Stimulated activated naive CD8-positive, alpha-beta T cell treated with anti-CD3 and anti-CD28 coated beads, Interleukin-15, amount 100 ng/mL, for 72 hours (primary cell): ENCODE results near the gene RFFL.

Experiments used
- ATAC-seq: fragments of 150-1000 bp; cut with Tn5 transposase; 2 replicates; pipeline ENCODE4 v1.10.0; 2021; ENCODE audit warnings: mild to moderate bottlenecking, moderate library complexity
- DNase-seq, 2 donors: peaks; one replicate each; pipeline ENCODE4 v3.0.0; 2021 to 2022
- H3K27ac Mint-ChIP-seq, 2 donors: one replicate each; pipeline ENCODE4 v1.8.0; 2022; ENCODE audit warnings: mild to moderate bottlenecking in 2 of 2, mixed read lengths in 2 of 2, moderate library complexity in 2 of 2
- H3K27me3 Mint-ChIP-seq: one replicate; pipeline ENCODE4 v1.8.0; 2022; ENCODE audit warnings: mixed read lengths
- H3K4me1 Mint-ChIP-seq: one replicate; pipeline ENCODE4 v1.8.0; 2022; ENCODE audit warnings: mild to moderate bottlenecking, mixed read lengths
- H3K4me3 Mint-ChIP-seq, 2 donors: one replicate each; pipeline ENCODE4 v1.8.0; 2022; ENCODE audit warnings: mild to moderate bottlenecking in 2 of 2, mixed read lengths in 2 of 2, moderate library complexity in 1 of 2
- H3K9me3 Mint-ChIP-seq, 2 donors: one replicate each; pipeline ENCODE4 v1.8.0; 2022; ENCODE audit warnings: mixed read lengths in 2 of 2

Gene RFFL

DNA sequence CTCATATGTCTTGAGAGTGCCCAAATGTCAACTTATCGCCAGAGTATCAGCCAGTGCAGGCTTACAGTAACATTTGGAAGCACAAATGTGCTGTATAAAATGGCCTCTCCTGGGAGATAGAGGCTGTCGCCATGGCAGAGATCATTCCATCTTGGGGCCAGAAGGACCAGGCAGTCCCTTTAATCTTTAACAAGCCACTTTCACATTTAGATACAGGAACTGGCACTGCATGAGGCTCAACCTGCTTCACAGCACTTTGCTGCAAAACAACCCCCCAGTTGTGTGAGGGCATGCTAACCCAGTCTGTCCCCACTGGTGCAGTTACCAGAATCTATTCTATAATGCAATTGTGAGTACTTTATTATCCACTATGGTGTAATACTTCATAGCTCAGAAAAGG lies 4.7 kb upstream of the RFFL start:
- no peak for DNase-seq
- Mint-ChIP-seq H3K27me3 (no peaks in the 10 kb centered on the region), H3K4me1 (peaks cover 60% of the 10 kb centered on the region), H3K27ac (no peak overlapping the region), H3K9me3 (no peaks in the 10 kb centered on the region), H3K4me3 (no peak overlapping the region)
- no peak for ATAC-seq

DNA sequence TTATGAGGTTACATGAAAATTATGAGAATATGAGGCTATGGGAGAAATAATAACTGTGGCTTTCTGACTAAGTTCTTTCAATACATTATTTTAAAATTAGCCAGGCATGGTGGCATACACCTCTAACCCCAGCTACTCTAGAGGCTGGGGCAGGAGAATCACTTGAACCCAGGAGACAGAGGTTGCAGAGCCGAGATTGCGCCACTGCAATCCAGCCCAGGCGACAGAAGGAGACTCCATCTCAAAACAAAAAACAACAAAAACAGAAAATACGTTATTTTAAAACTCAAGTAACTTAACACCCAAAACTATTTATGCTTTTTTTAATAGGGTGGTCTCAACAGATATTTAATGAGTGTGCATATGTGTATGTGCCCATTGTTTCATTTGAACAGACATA lies 2.4 kb upstream of the RFFL start:
- H3K27ac Mint-ChIP-seq: no peak overlapping the region
- H3K9me3 Mint-ChIP-seq: no peaks in the 10 kb centered on the region
- H3K4me3 Mint-ChIP-seq: no peak overlapping the region
- peaks cover 63% of the 10 kb centered on the region for H3K4me1 Mint-ChIP-seq
- H3K27me3 Mint-ChIP-seq: no peaks in the 10 kb centered on the region
- ATAC-seq (no peak), DNase-seq (no peak)

DNA sequence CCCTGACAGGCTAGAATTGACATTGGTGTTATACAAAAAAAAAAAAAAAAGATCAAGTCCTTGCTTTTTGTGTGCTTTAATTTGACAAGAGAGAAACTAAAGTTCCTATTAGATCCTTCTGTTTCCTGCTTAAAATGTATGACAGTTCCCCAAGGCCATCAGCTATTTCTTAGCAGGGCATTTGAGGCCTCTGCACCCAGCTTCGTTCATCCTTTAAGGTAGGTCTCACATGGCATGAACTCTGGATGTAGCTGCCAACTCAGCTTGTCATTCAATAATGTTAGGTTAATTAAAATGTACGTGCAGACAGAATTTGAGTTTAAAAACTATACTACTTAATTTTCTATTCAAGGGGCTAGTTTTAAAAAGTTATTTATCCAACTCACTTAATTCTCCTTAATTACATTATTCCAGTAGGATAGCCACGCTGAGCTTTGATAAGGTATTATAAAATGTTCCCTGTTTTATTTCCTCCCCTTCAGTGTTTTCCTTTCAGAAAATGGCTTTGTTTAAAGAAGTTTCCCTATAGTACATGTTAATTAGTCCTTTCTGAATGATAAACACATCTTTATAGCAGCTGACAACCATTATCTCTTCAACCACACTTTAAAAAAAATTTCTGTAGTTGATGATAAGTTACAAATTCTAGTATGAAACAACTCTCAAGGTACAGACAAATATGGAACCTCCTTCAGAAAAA lies 1.2 kb upstream of the RFFL start:
- DNase-seq (no peak), ATAC-seq (no peak)
- Mint-ChIP-seq H3K4me1 (peaks cover 69% of the 10 kb centered on the region), H3K9me3 (no peaks in the 10 kb centered on the region), H3K27ac (no peak overlapping the region), H3K4me3 (no peak overlapping the region), H3K27me3 (no peaks in the 10 kb centered on the region)

GRCh38 chr17:35062308-35062707 lies 1.2 kb downstream of the RFFL start:
- no peaks in the 10 kb centered on the region for H3K27me3 Mint-ChIP-seq
- peaks cover 57% of the 10 kb centered on the region for H3K4me1 Mint-ChIP-seq
- H3K4me3 Mint-ChIP-seq: peak overlapping the region in 1 of 2 donors; percentile 42
- ATAC-seq (no peak), DNase-seq (no peak)
- H3K27ac Mint-ChIP-seq: peak overlapping the region in 1 of 2 donors; percentile 15
- H3K9me3 Mint-ChIP-seq: no peaks in the 10 kb centered on the region

DNA sequence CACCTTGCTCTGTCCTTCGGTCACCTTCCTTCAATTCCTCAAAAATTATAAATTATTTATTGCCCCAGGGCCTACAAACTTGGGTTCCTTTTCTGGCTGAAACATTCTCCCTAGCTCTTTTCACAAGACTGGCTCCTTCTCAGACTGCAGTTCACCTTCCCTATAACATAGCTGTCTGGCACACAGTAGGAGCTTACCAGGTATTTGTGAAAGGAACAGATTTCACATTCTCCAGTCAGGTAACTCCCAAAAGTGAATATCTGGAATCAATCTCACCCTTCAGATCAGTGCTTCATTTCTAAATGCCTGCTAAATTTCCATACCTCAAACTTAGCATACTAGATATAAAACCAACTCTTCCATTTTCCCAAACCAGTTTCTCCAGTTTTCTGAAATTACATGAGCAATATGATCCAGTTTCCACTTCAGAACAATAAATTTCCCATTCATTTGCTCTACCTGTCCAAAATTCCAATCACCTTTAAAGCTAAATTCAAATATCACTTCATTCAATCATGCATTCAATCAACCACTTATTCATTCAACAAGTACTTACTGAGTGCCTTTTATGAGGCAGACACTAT lies 6.1 kb downstream of the RFFL start:
- H3K27me3 Mint-ChIP-seq: no peaks in the 10 kb centered on the region
- ATAC-seq: no peak
- no peaks in the 10 kb centered on the region for H3K9me3 Mint-ChIP-seq
- H3K4me1 Mint-ChIP-seq: peaks cover 45% of the 10 kb centered on the region
- no peak overlapping the region for H3K27ac Mint-ChIP-seq
- no peak overlapping the region for H3K4me3 Mint-ChIP-seq
- no peak for DNase-seq

- no peak overlapping the region for H3K27ac Mint-ChIP-seq
- DNase-seq (no peak), ATAC-seq (no peak)
- no peak overlapping the region for H3K4me3 Mint-ChIP-seq
- no peaks in the 10 kb centered on the region for H3K9me3 Mint-ChIP-seq
- no peaks in the 10 kb centered on the region for H3K27me3 Mint-ChIP-seq
- H3K4me1 Mint-ChIP-seq: peaks cover 52% of the 10 kb centered on the region
These were observed 7.5 kb downstream of the RFFL start for GRCh38 chr17:35056013-35056412.

DNA sequence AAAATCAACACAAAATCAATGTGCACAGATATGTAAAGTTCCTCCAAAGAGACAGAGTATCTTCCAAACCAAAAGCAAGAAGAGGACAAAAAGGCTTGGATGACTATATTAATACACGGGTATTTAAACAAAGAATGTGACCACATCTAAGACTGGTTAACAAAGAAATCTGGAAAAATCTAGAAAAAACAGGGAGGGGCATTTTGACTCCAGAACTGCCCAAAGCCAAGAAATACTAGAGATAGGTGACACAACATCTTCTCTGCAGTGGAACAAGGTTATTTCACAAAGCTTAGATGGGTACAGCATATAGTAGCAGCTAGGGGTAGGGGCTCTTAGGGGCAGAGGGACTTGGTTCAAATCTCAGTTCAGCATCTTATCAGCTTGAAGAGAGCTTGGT lies 10.3 kb downstream of the RFFL start:
- H3K27me3 Mint-ChIP-seq: no peaks in the 10 kb centered on the region
- H3K4me1 Mint-ChIP-seq: peaks cover 66% of the 10 kb centered on the region
- no peak overlapping the region for H3K4me3 Mint-ChIP-seq
- DNase-seq (no peak), ATAC-seq (no peak)
- H3K9me3 Mint-ChIP-seq: no peaks in the 10 kb centered on the region
- no peak overlapping the region for H3K27ac Mint-ChIP-seq

GRCh38 chr17:35052780-35053179 lies 10.7 kb downstream of the RFFL start:
- no peak overlapping the region for H3K4me3 Mint-ChIP-seq

GRCh38 chr17:35052241-35052610 lies 11.3 kb downstream of the RFFL start:
- ATAC-seq: no peak
- no peaks in the 10 kb centered on the region for H3K9me3 Mint-ChIP-seq
- H3K27me3 Mint-ChIP-seq: no peaks in the 10 kb centered on the region
- H3K27ac Mint-ChIP-seq: peak overlapping the region in 1 of 2 donors; percentile 93
- H3K4me1 Mint-ChIP-seq: peaks cover 68% of the 10 kb centered on the region
- peak overlapping the region; percentile 51 to 74 for H3K4me3 Mint-ChIP-seq
- no peak for DNase-seq

More at GRCh38 chr17:35052780-35053179, 10.7 kb downstream of the RFFL start:
- peaks cover 67% of the 10 kb centered on the region for H3K4me1 Mint-ChIP-seq
- DNase-seq (no peak), ATAC-seq (no peak)
- no peaks in the 10 kb centered on the region for H3K9me3 Mint-ChIP-seq
- no peaks in the 10 kb centered on the region for H3K27me3 Mint-ChIP-seq
- H3K27ac Mint-ChIP-seq: peak overlapping the region in 1 of 2 donors; percentile 6

- Mint-ChIP-seq H3K27me3 (no peaks in the 10 kb centered on the region), H3K4me3 (peak overlapping the region; percentile 51 to 74), H3K9me3 (no peaks in the 10 kb centered on the region), H3K4me1 (peaks cover 72% of the 10 kb centered on the region), H3K27ac (peak overlapping the region; percentile 84 to 93)
- DNase-seq: no peak
- peak; percentile 62 for ATAC-seq
These were observed 11.8 kb downstream of the RFFL start for GRCh38 chr17:35051579-35052240.

DNA sequence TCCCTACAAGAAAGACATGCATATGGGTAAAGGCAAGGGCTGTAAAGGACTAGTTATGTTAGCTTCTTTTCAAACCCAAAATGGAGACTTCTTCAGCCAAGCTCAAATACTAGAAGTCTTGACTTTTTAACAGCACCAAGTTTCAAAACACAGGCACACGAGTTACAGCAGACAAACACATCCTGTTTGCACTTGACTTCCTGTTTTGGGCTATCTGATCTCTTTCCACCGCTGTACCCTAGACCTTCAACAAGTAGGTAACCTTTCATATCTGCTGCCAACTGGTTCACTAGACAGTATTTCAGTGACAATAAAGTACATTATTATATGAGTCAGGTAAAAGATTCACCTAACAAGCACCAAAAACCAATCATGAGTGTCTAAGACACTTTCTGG lies 12.3 kb downstream of the RFFL start:
- no peak for DNase-seq
- peak overlapping the region; percentile 84 to 93 for H3K27ac Mint-ChIP-seq
- no peaks in the 10 kb centered on the region for H3K27me3 Mint-ChIP-seq
- H3K9me3 Mint-ChIP-seq: no peaks in the 10 kb centered on the region
- peaks cover 72% of the 10 kb centered on the region for H3K4me1 Mint-ChIP-seq
- peak overlapping the region; percentile 51 to 74 for H3K4me3 Mint-ChIP-seq
- peak; percentile 61 for ATAC-seq

GRCh38 chr17:35050170-35050569 lies 13.3 kb downstream of the RFFL start:
- Mint-ChIP-seq H3K27ac (peak overlapping the region; percentile 10 to 81), H3K9me3 (no peaks in the 10 kb centered on the region), H3K4me3 (peak overlapping the region; percentile 12 to 34), H3K27me3 (no peaks in the 10 kb centered on the region), H3K4me1 (peaks cover 75% of the 10 kb centered on the region)
- DNase-seq: no peak
- no peak for ATAC-seq

GRCh38 chr17:35048685-35049379 lies 14.7 kb downstream of the RFFL start:
- Mint-ChIP-seq H3K27me3 (no peaks in the 10 kb centered on the region), H3K4me1 (peaks cover 81% of the 10 kb centered on the region), H3K9me3 (no peaks in the 10 kb centered on the region), H3K27ac (peak overlapping the region in 1 of 2 donors; percentile 13), H3K4me3 (peak overlapping the region; percentile 16 to 27)
- ATAC-seq (no peak), DNase-seq (no peak)

DNA sequence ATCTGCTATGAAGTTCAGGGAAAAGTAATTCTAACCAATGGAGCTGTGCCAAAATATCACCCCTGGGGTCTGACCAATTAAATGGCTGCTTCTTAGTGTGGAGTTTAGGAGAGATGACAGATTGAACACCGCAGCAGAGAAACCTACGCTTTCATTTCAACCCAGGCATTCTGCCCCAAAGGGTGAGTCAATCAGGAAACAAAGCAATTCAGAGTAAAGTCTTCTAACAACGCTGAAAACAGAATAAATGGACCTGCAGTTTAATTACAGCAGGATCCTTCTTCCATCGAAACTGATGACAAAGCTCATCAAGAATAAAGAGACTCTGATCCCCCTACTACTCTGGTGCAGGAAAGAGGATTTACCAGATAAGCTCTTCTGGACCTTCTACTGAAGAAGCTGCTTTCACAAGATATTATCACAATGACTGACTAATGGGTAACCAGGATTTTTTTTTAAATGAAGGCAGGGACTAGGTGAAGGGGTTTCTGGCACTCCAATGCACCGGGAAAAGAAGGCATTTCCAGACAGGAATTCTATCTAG lies 16.7 kb downstream of the RFFL start:
- ATAC-seq (peak; percentile 99), DNase-seq (peak; percentile 71 to 78)
- no peaks in the 10 kb centered on the region for H3K9me3 Mint-ChIP-seq
- H3K27me3 Mint-ChIP-seq: no peaks in the 10 kb centered on the region
- H3K4me3 Mint-ChIP-seq: peak overlapping the region; percentile 75 to 83
- peak overlapping the region; percentile 92 to 96 for H3K27ac Mint-ChIP-seq
- peaks cover 76% of the 10 kb centered on the region for H3K4me1 Mint-ChIP-seq

DNA sequence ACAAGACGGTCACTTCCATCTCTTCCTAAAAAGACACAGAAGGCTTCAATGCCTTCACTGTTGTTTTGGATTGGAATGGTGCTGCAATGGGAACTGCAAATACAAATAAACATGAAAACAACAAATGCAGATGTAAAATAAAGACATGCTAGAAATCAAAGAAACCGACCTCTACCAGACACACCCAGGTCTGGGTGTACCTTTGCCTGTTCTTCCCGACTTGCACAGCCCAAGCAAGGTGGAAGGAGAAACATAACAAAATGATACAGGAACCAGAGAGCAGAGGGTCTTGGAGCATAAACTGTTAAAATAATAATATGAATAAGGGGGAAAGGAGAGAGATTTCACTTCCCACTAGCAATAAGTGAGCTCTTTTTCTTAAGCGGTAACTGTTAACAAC lies 17.3 kb downstream of the RFFL start:
- DNase-seq (no peak), ATAC-seq (no peak)
- Mint-ChIP-seq H3K9me3 (peaks cover 0 to under 1% of the 10 kb centered on the region in 2 donors), H3K4me3 (peak overlapping the region; percentile 75 to 83), H3K27me3 (no peaks in the 10 kb centered on the region), H3K4me1 (peaks cover 71% of the 10 kb centered on the region), H3K27ac (peak overlapping the region; percentile 92 to 96)
